ENCODE measurements around the gene SDK2.

Gene SDK2

GRCh38 chr17:73605444-73605843 lies 38.8 kb downstream of the SDK2 start:
- no peak for DNase-seq

- DNase-seq, result no peak
Observed at GRCh38 chr17:73604476-73604875, 39.8 kb downstream of the SDK2 start.

- no peak for DNase-seq
Observed at GRCh38 chr17:73603971-73604370, 40.3 kb downstream of the SDK2 start.

- no peak for DNase-seq
Observed at GRCh38 chr17:73600103-73600871, 44.0 kb downstream of the SDK2 start.

GRCh38 chr17:73599599-73599998 lies 44.6 kb downstream of the SDK2 start:
- DNase-seq, result no peak

- no peak for DNase-seq
Observed at GRCh38 chr17:73598212-73598611, 46.0 kb downstream of the SDK2 start.

- DNase-seq, result no peak
Observed at GRCh38 chr17:73595931-73596330, 48.3 kb downstream of the SDK2 start.

GRCh38 chr17:73595479-73595878 lies 48.8 kb downstream of the SDK2 start:
- no peak for DNase-seq

- DNase-seq, result no peak
Observed at GRCh38 chr17:73595068-73595467, 49.2 kb downstream of the SDK2 start.

GRCh38 chr17:73594598-73594997 lies 49.6 kb downstream of the SDK2 start:
- DNase-seq, result no peak

- no peak for DNase-seq
Observed at GRCh38 chr17:73594025-73594424, 50.2 kb downstream of the SDK2 start.

GRCh38 chr17:73593249-73593965 lies 50.8 kb downstream of the SDK2 start:
- no peak for DNase-seq

- no peak for DNase-seq
Observed at GRCh38 chr17:73592501-73592961, 51.7 kb downstream of the SDK2 start.

GRCh38 chr17:73592079-73592415 lies 52.2 kb downstream of the SDK2 start:
- no peak for DNase-seq

- no peak for DNase-seq
Observed at GRCh38 chr17:73591296-73592078, 52.8 kb downstream of the SDK2 start.

- DNase-seq, result no peak
Observed at GRCh38 chr17:73589363-73589980, 54.8 kb downstream of the SDK2 start.

- DNase-seq, result no peak
Observed at GRCh38 chr17:73588891-73589290, 55.4 kb downstream of the SDK2 start.

GRCh38 chr17:73588301-73588846 lies 55.9 kb downstream of the SDK2 start:
- DNase-seq, result no peak

- DNase-seq, result no peak
Observed at GRCh38 chr17:73586921-73587602, 57.2 kb downstream of the SDK2 start.

- DNase-seq, result no peak
Observed at GRCh38 chr17:73586275-73586832, 57.9 kb downstream of the SDK2 start.

GRCh38 chr17:73585583-73585982 lies 58.7 kb downstream of the SDK2 start:
- DNase-seq, result no peak

- no peak for DNase-seq
Observed at GRCh38 chr17:73584987-73585386, 59.3 kb downstream of the SDK2 start.

Data from cortex of kidney (tissue), 1 donor.